GM18873 (cell line): ENCODE measurements around the gene CBX3.
"Not testable (repeated sequence)": the region's sequence is repeated elsewhere in the genome, so short reads cannot be mapped to it uniquely, and the experiment has no call there.

ENCODE experiments used
- ATAC-seq: cut with Tn5 transposase; IDR thresholded peaks from one replicate; pipeline ENCODE4 v1.9.1; 2021; ENCODE audit warnings: mild to moderate bottlenecking, moderate library complexity, moderate number of reproducible peaks; ENCODE audit not compliant: unreplicated experiment, low FRiP score

Gene CBX3

DNA sequence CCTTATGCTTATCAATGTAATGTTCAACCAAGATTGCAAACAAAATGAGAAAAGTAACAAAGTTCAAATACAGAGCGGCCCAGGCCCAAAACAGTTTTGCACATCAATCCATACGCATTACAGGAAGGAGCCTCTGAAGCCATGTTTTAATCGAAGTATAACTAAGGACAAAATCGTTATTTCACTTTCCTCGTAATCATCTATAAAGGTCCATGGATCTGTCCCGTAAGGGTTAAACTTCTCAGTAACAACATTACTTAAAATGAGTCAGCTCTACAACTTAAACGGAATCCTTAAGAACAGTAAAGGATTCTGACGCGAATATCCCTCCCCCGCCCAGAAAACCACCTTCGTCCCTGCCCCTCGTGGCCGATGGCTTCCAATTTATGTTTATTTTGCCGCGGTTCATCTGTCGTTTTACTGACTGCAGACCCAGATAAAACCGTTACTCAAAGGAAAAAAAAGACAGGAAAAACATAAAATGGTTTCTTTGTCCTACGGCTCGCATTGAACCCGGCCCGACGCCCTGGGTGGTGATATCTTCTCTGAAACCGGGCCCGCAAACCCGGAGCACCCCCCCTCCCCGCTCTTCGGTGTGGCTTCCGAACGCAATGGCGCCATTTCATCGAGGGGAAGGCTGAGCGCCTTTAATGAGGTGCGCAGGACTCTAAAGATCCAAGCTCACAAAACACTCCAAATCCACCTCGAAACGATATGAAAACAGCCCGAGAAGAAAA is 2.1 kb upstream of the CBX3 start:
- no peak for ATAC-seq

DNA sequence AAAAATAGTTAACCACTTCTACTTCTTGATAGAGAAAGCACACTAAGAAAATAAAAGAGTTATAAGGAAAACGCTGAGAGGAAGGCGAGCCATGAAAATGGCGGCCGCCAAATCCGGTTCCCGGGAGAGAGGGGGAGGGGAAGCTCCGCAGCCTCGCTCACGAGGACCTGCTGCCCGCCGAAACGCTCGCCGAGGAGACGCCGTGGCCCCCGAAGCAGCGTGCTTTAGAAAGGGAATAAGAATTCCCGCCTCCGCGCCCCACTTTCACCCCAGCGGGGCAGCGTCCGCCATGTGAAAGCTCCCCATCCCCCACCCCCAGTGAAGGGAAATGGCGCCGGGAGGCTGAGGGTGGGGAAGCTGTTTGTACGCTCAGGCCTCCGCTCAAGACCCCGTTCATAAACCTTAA is 1.5 kb upstream of the CBX3 start:
- peak; percentile 8 for ATAC-seq

- ATAC-seq: peak; percentile 80
These were observed 900 bp upstream of the CBX3 start, which contains the start of gene HNRNPA2B1 for GRCh38 chr7:26200444-26201246. Gene HNRNPA2B1 (minus strand): TSS chr7:26200746. CDS start chr7:26200577, 169 bp downstream.

DNA sequence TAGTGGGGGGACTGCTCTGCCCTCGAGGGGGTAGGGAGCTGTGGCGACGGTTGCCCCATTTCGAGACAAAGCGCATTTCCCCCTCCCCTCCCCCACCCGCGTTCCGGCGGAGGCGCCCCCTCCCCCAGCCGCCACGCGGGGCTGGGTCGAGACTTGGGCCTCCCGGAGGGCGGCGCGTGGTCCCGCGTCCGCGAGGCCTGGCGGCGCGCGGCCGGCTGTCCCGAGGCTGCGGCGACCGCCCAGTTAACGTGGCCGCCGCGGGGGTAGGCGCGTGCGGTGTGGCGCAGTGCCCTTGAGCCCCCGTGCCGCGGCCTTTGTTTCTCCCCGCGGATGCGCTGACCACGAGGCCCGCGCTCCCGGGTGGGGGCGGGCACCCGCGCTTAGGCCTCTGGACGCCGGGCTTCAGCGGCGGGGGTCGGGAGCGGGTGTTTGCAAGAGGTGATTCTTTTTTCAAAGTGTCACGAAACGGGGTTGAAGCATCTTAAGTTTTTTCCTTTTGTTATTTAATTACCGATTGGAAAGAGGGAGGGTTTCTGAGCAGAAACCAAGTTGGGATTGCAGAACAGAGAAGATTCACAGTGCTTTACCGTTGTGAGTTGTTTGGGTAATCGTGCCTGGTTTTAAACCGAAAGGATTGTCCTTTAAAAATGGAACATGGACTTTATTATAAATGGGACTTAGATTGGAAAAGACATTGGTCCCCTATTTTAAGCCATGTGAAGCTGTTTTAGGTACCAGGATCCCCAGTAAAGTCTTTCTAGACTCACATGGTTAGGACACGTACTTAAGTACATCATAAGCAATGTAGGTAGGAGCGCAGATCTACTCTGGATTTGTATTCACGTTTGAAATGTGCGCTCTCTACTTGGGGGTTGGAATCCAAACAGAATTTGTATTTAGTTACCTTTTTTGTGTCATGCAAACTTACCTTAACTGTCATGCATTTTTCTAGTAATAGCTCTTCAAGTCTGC is 760 bp downstream of the CBX3 start:
- ATAC-seq: no peak

DNA sequence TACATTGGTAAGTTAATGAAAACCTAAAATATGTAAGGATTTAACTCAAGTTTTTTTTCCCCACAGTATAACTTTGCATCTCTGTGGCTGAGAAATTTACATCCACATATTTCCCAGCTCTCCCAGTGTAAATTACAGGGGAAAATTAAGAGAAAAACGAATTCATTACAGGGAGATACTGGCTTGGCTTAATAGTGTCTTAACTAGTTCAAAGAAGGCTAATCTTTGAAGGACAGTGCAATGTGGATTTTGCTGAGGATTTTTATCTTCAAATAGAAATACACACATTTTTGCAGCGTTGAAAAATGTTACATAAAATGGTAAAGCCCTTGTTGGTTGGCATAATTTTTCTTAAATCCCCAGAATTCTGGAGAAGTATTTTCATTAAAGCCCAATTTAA is 1.5 kb downstream of the CBX3 start:
- ATAC-seq: no peak

GRCh38 chr7:26208040-26208439 is 6.5 kb downstream of the CBX3 start:
- no peak for ATAC-seq

- ATAC-seq: no peak
These were observed 11.6 kb downstream of the CBX3 start for GRCh38 chr7:26212921-26213718.

DNA sequence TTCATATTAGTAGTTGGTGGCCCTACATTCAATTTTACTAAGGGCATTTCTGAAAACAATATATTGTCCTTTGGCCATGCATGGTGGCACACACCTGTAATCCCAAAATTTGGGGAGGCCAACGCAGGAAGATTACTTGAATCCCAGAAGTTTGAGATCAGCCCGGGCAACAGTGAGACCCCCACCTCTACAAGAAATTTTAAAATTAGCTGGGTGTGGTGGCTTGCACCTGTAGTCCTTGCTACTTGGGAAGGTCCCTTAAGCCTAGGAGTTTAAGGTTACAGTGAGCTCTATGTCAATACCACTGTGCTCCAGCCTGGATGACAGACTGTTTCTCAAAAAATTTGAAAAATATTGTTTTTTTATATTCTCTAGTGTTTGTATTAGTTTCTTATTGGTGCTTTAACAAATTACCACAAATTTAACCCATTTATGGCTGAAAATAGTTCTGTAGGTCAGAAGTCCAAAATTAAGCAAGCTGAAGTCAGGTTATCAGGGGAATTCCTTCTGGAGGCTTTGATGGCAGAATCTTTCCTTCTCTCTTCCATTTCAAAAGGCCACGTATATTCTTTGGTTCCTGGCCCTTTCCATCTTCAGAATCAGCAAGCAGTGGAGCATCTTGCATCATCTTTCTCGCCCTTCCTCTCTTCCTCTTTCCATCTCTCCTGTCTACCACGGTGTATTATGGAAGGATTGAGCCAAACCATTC is 12.4 kb downstream of the CBX3 start:
- no peak for ATAC-seq

GRCh38 chr7:26216049-26216448 is 14.5 kb downstream of the CBX3 start:
- ATAC-seq: no peak

- ATAC-seq: no peak
These were observed 22.8 kb downstream of the CBX3 start for GRCh38 chr7:26224359-26224758.

- no peak for ATAC-seq
These were observed 26.4 kb downstream of the CBX3 start for GRCh38 chr7:26227987-26228386.

DNA sequence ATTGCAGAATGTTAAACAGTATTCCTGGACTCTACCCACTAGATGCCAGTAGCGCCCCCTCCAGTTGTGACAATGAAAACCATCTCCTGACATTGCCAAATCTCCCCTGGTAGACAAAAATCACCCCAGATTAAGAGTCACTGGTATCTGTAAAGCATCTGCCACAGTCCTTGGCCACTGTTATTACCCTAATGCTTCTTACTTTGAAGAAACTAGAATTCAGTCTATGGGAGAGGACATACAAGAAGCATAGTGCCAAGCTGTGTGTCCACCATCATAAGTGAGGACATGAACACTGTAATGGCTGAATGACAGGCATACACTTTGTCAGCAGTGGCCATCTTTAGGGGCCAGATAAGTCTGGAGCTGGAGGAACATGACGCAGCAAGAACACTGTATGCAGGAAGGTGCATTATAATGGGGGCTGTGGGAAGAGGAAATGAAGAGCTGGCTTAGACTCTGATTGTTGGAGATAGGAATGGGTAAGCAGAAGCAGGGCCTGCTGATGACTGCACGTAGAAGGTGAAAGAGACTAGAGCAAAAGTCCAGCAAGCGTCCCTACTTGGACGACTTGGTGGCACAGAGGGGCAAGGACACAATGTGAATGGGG is 32.5 kb downstream of the CBX3 start:
- ATAC-seq: no peak

DNA sequence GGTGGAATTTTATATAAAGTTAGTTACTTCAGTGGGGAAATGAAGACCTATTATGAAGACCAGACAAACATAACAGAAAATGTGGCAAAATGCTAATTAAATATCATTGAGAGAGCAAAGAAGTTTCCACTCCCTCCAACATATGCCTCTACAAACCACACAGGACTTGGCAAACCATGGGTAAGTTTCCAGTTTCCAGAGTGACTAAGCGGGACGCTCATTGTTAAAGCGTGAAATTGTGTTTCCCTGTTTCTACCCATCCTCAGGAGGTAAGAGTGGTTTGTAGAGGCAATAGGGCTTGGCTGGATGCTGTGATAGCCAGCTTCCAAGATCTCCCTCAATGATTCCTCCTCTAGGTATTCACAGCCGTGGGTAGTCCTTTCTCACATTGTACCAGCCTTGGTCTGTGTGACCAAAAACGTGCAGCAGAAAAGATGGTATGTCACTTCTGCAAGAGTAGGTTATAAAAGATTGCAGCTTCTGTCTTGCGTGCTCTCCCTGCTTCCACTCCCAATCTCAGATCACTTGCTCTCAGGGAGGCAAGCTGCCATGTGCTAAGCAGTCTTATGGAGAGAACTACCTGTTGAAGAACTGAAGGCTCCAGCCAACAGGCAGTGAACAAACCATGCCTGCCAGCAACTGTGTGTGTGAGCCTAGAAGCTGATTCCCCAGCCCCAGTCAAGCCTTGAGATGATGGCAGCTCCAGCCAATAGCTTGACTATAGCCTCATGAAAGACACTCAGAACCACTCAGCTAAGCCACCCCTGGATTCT is 35.7 kb downstream of the CBX3 start:
- ATAC-seq: no peak

DNA sequence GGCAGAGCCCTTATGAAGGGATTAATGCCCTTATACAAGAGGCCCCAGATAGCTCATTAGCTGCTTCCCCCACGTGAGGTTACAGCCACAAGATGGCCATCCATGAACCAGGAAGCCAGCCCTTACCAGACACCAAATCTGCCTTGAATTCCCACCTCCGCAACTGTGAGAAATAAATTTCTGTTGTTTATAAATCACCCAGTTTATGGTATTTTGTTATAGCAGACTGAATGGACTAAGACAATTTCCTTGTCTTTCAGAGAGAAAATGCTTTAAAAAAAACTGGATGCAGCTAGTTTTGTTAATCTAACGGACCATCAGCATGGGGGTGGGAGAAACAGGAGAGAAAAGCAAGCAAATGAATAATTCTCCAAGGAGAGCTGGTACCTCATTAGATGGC is 36.5 kb downstream of the CBX3 start:
- ATAC-seq: no peak

GRCh38 chr7:26245150-26245549 is 43.6 kb downstream of the CBX3 start:
- ATAC-seq: no peak

GRCh38 chr7:26250239-26250638 is 48.7 kb downstream of the CBX3 start:
- no peak for ATAC-seq

DNA sequence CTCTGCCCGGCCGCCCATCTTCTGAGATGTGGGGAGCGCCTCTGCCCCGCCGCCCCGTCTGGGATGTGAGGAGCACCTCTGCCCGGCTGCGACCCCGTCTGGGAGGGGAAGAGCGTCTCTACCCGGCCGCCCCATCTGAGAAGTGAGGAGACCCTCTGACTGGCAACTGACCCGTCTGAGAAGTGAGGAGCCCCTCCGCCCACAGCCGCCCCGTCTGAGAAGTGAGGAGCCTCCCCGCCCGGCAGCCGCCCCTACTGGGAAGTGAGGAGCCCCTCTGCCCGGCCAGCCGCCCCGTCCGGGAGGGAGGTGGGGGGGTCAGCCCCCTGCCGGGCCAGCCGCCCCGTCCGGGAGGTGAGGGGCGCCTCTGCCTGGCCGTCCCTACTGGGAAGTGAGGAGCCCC is 60.3 kb downstream of the CBX3 start:
- ATAC-seq: not testable (repeated sequence)
